Keratinocyte (primary cell): ENCODE results near the gene CHMP1B.

Experiments
- EZH2 ChIP-seq: IDR thresholded peaks from one replicate; pipeline ENCODE4 v1.6.1; 2012; ENCODE audit warnings: inconsistent platforms, mild to moderate bottlenecking, low read length, moderate library complexity
- TF ChIP-seq, protein P1 (sequence below), 3 experiments: IDR thresholded peaks in 1 of 3; conservative IDR thresholded peaks in 1 of 3; optimal IDR thresholded peaks in 1 of 3; 2 replicates in 2 of 3; 3 replicates in 1 of 3; pipeline versions ENCODE3 to v1.5.1; 2011; ENCODE audit warnings: low read length in 3 of 3, mild to moderate bottlenecking in 3 of 3, moderate library complexity in 2 of 3, control low read depth in 1 of 3, inconsistent platforms in 1 of 3; ENCODE audit not compliant: insufficient read depth in 2 of 3; ENCODE audit errors: extremely low read depth in 1 of 3

DNA sequence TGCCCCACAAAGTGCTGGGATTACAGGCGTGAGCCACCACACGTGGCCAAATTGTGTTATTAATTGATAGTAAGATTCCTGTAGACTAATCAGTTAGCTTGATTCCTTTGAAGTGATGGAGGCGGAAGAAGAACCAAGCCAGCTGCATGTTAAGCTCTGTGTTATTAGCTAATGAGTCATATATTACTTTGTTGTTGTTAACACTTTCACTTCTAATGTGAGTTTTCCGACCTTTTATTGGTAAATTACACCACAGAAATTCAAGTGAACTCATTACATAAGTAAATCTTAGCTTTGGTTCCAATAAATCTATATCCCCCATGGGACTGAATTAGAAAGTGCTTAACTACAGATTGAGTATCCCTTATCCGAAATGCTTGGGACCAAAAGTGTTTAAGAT lies 20.3 kb downstream of the CHMP1B start:
- TF ChIP-seq, protein P1, sequence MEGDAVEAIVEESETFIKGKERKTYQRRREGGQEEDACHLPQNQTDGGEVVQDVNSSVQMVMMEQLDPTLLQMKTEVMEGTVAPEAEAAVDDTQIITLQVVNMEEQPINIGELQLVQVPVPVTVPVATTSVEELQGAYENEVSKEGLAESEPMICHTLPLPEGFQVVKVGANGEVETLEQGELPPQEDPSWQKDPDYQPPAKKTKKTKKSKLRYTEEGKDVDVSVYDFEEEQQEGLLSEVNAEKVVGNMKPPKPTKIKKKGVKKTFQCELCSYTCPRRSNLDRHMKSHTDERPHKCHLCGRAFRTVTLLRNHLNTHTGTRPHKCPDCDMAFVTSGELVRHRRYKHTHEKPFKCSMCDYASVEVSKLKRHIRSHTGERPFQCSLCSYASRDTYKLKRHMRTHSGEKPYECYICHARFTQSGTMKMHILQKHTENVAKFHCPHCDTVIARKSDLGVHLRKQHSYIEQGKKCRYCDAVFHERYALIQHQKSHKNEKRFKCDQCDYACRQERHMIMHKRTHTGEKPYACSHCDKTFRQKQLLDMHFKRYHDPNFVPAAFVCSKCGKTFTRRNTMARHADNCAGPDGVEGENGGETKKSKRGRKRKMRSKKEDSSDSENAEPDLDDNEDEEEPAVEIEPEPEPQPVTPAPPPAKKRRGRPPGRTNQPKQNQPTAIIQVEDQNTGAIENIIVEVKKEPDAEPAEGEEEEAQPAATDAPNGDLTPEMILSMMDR (optimal IDR thresholded peaks at IDR 0.05 in 1 of 3, IDR thresholded peaks at IDR 0.05 in 1 of 3, conservative IDR thresholded peaks at IDR 0.05 in 1 of 3; ENCODE audit: extremely low read depth in 1 of 3, insufficient read depth in 2 of 3, low read length in 3 of 3), result no peak
- no peak for TF ChIP-seq EZH2
